Smooth muscle cell (in vitro differentiated cells): ENCODE results near the gene DPP7. TPM values are rescaled to one million over a fixed set of nuclear protein-coding genes. Genes with fewer than 3 reads are reported as not detected.
A peak's percentile ranks its signal among the peaks of the same experiment; 100 is the strongest.

Source experiments
- DNase-seq: peaks from one replicate; lab custom pipeline; 2025; ENCODE audit not compliant: unreplicated experiment; lab: John Stamatoyannopoulos, UW
- H2AFZ ChIP-seq: fragments of 200-600 bp; sonication (generic); 2 replicates; pipeline ENCODE4 v1.6.0; 2016; ENCODE audit warnings: antibody characterized with exemption, low read depth, mild to moderate bottlenecking
- H3F3A ChIP-seq: fragments of 200-600 bp; sonication (generic); 2 replicates; pipeline ENCODE4 v1.6.0; 2017; ENCODE audit warnings: antibody characterized with exemption, low read depth
- H3K27ac ChIP-seq: fragments of 200-600 bp; sonication (generic); 2 replicates; pipeline ENCODE4 v1.5.1; 2016; ENCODE audit warnings: low read depth, mild to moderate bottlenecking
- H3K27me3 ChIP-seq: fragments of 200-600 bp; sonication (generic); 2 replicates; pipeline ENCODE4 v1.6.1; 2016; ENCODE audit warnings: low read depth, mild to moderate bottlenecking
- H3K36me3 ChIP-seq: fragments of 200-600 bp; sonication (generic); 2 replicates; pipeline ENCODE4 v1.5.1; 2016; ENCODE audit warnings: low read depth
- H3K4me1 ChIP-seq: fragments of 200-600 bp; sonication (generic); 2 replicates; pipeline ENCODE4 v1.5.1; 2016; ENCODE audit warnings: low read depth
- H3K4me2 ChIP-seq: fragments of 200-600 bp; sonication (generic); 2 replicates; pipeline ENCODE4 v1.6.0; 2016; ENCODE audit warnings: mild to moderate bottlenecking
- H3K4me3 ChIP-seq: fragments of 200-600 bp; sonication (generic); 2 replicates; pipeline ENCODE4 v1.5.1; 2016; ENCODE audit warnings: mild to moderate bottlenecking
- H3K79me2 ChIP-seq: fragments of 200-600 bp; sonication (generic); 2 replicates; pipeline ENCODE4 v1.6.0; 2016; ENCODE audit warnings: low read depth, mild to moderate bottlenecking
- H3K9ac ChIP-seq: fragments of 200-600 bp; sonication (generic); 2 replicates; pipeline ENCODE4 v1.6.0; 2016; ENCODE audit warnings: low read depth
- H3K9me3 ChIP-seq: fragments of 200-600 bp; sonication (generic); replicated peaks from 2 replicates; pipeline ENCODE4 v1.5.1; 2016; ENCODE audit warnings: low read depth
- H4K20me1 ChIP-seq: fragments of 200-600 bp; sonication (generic); 2 replicates; pipeline ENCODE4 v1.6.0; 2016; ENCODE audit warnings: low read depth
- WGBS: methylation state at CpG from one replicate; pipeline ENCODE4 v1.1.7; 2016; ENCODE audit warnings: low lambda C conversion rate; 5-methylcytosine and 5-hydroxymethylcytosine counted together
- polyA plus RNA-seq: library from polyadenylated mRNA; unstranded; fragments of >200 nt; fragmentation: Nextera tagmentation; extraction: Ambion mirVana; gene quantifications from 2 replicates; pipeline ENCODE4 v1.2.1, GENCODE V29; 2016
- total RNA-seq: library from RNA; depleted of rRNA; stranded (reverse); fragments of >200 nt; gene quantifications from 2 replicates; pipeline ENCODE4 v1.2.3, GENCODE V29; 2014
- TF ChIP-seq, protein P1 (sequence below): fragments of 200-600 bp; sonication (generic); IDR thresholded peaks from 2 replicates; pipeline ENCODE4 v1.5.1; 2017; ENCODE audit warnings: borderline replicate concordance, mild to moderate bottlenecking, antibody characterized with exemption; ENCODE audit not compliant: insufficient read depth, poor library complexity, severe bottlenecking

DPP7 gene
- total and polyA plus RNA-seq, 2 experiments from 2014 or later: 51.4 to 170 TPM

DNA sequence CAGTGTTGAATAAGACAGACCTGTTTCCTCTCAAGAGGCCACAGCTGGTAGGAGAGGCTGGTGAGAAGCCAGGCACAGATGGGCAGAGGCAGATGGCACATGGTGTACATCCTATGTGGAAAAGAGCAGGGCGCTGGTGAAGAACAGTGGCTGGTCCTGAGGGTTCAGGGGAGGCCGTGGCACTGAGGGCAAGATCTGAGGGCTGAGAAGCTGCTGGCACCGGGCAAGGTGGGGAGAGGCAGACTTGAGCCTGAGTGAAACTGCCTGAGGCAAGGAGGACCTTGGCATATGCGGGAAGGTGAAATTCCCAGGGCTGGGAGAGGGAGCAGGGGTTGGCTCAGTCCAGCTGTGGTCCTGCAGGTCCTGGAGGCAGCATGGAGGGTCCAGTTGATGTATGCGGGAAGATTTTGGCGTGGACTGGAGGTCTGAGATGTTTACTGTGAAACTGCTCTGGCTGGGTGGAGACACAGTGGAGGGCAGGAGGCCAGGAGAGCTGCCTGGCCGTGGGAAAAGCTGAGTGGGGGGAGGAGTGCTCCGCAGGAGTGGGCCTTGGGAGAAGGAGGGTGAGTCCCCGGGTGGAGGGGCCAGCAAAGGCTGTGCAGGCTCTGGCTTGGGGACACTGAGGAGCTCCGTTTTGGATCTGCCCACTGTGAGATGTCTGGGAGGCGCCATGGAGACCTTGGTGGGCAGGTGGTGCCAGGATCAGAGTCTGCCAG lies 25.1 kb downstream of the DPP7 start:
- WGBS: 94% methylated on average over 11 of the region's 11 CpGs
- Histone ChIP-seq H2AFZ (no peak overlapping the region), H3K9ac (no peak overlapping the region), H3F3A (peaks cover 13% of the 10 kb centered on the region), H3K79me2 (peaks cover 19% of the 10 kb centered on the region), H3K4me1 (peaks cover 14% of the 10 kb centered on the region), H3K4me2 (no peak overlapping the region), H3K4me3 (no peak overlapping the region), H3K27ac (no peak overlapping the region), H3K36me3 (no peaks in the 10 kb centered on the region), H4K20me1 (peaks cover 13% of the 10 kb centered on the region), H3K27me3 (no peaks in the 10 kb centered on the region), H3K9me3 (no peaks in the 10 kb centered on the region)
- no peak for DNase-seq
- TF ChIP-seq, protein P1, sequence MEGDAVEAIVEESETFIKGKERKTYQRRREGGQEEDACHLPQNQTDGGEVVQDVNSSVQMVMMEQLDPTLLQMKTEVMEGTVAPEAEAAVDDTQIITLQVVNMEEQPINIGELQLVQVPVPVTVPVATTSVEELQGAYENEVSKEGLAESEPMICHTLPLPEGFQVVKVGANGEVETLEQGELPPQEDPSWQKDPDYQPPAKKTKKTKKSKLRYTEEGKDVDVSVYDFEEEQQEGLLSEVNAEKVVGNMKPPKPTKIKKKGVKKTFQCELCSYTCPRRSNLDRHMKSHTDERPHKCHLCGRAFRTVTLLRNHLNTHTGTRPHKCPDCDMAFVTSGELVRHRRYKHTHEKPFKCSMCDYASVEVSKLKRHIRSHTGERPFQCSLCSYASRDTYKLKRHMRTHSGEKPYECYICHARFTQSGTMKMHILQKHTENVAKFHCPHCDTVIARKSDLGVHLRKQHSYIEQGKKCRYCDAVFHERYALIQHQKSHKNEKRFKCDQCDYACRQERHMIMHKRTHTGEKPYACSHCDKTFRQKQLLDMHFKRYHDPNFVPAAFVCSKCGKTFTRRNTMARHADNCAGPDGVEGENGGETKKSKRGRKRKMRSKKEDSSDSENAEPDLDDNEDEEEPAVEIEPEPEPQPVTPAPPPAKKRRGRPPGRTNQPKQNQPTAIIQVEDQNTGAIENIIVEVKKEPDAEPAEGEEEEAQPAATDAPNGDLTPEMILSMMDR: no peak

DNA sequence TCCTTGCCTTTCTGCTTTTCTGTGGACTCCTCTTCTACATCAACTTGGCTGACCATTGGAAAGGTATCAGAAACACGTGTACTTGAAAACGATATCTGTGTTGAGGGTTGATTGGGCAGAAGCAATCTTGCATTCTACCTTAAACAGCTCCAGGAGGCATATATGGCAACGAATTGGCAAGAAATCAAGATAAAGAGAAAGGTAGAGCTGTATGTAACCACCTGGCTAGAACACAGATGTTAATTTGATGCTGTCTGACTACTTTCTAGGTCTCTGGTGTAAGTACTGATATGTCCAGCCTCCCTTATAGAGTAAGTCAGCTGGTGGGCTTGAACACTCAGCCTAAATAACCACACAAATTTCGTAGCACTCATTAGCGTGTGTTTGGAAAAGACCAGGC lies 26.4 kb downstream of the DPP7 start:
- TF ChIP-seq, protein P1: no peak
- DNase-seq: no peak
- Histone ChIP-seq H3K36me3 (no peaks in the 10 kb centered on the region), H3K4me3 (peak overlapping the region; percentile 75), H4K20me1 (peaks cover 13% of the 10 kb centered on the region), H3K79me2 (peaks cover 19% of the 10 kb centered on the region), H3F3A (peaks cover 18% of the 10 kb centered on the region), H3K27ac (no peak overlapping the region), H2AFZ (no peak overlapping the region), H3K9ac (no peak overlapping the region), H3K9me3 (no peaks in the 10 kb centered on the region), H3K4me2 (peak overlapping the region; percentile 96), H3K27me3 (no peaks in the 10 kb centered on the region), H3K4me1 (peaks cover 20% of the 10 kb centered on the region)
- WGBS: 95% methylated on average over 5 of the region's 5 CpGs

DNA sequence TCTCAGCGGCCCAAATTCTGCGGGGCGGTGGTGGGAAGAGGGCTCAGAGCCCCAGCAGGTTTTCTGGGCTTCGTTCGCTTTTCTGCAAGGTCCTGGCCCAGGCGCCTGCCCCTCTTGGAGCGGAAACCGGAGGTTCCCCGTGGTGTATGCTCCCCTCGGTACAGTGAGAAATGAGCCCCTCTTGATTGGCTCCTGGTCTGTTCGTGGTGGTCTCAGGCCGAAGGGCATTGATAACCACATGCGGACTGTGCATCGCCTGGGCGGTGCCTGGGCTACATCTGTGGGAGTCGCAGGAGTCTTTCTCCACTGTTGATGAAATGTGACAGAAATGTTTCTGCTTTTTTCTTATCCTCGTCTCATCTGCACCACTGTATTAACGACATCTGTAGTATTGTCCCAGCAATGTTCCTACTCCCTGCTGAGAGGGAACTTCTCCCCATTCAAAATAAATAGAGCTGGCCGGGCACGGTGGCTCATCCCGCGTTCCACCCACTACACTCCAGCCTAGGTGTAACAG lies 27.1 kb downstream of the DPP7 start:
- Histone ChIP-seq H3K4me2 (peak overlapping the region; percentile 96), H3K4me1 (peaks cover 20% of the 10 kb centered on the region), H3K4me3 (peak overlapping the region; percentile 75), H3K9ac (peak overlapping the region; percentile 86), H3K36me3 (no peaks in the 10 kb centered on the region), H3K27me3 (no peaks in the 10 kb centered on the region), H3F3A (peaks cover 24% of the 10 kb centered on the region), H4K20me1 (peaks cover 6% of the 10 kb centered on the region), H3K27ac (peak overlapping the region; percentile 79), H2AFZ (peak overlapping the region; percentile 81), H3K9me3 (no peaks in the 10 kb centered on the region), H3K79me2 (peaks cover 19% of the 10 kb centered on the region)
- DNase-seq: no peak
- TF ChIP-seq, protein P1: no peak
- 11% methylated on average over 22 of the region's 22 CpGs for WGBS
